IMR-90 (cell line): Measurements from ENCODE around the gene FAF2. TPM values are rescaled to one million over a fixed set of nuclear protein-coding genes. Genes with fewer than 3 reads are reported as not detected.

ENCODE experiments used
- ATAC-seq: fragments of 200-7000 bp; cut with Tn5 transposase; 2 replicates; pipeline ENCODE4 v1.9.1; 2020; ENCODE audit warnings: low read depth, mild to moderate bottlenecking, moderate library complexity
- BruUV-seq: library from RNA; stranded (reverse); fragments of 400-500 nt; replicated peaks from 2 replicates; lab custom pipeline; 2021; lab: Mats Ljungman, UMichigan
- CTCF ChIA-PET: fragments of 300-600 bp; formaldehyde crosslinking; extraction: SDS; loops from one replicate; lab custom pipeline; 2021; ENCODE audit warnings: antibody characterized with exemption; lab: Yijun Ruan, JAX
- POLR2A ChIA-PET: fragments of 300-600 bp; sonication (Branson Sonifier 250); formaldehyde crosslinking; loops from one replicate; lab custom pipeline; 2022; ENCODE audit warnings: antibody characterized with exemption; ENCODE audit not compliant: unreplicated experiment; lab: Charles Lee
- DNase-seq: peaks from one replicate; pipeline ENCODE4 v3.0.0; 2013
- H2AFZ ChIP-seq: replicated peaks from 2 replicates; pipeline ENCODE3; 2013; ENCODE audit warnings: low read length, mild to moderate bottlenecking; ENCODE audit not compliant: poor library complexity
- H2AK5ac ChIP-seq: 2 replicates; pipeline ENCODE4 v1.6.1; 2013; ENCODE audit warnings: low read depth, low read length, inconsistent platforms
- H2AK9ac ChIP-seq: replicated peaks from 2 replicates; pipeline ENCODE3; 2013; ENCODE audit warnings: mild to moderate bottlenecking, low read depth, low read length, moderate library complexity; ENCODE audit not compliant: poor library complexity
- H2BK120ac ChIP-seq: 2 replicates; pipeline ENCODE4 v1.6.1; 2013; ENCODE audit warnings: low read depth, low read length, inconsistent platforms
- H2BK15ac ChIP-seq: 3 replicates; pipeline ENCODE4 v1.6.1; 2013; ENCODE audit warnings: low read depth, low read length, inconsistent platforms
- H2BK20ac ChIP-seq: 2 replicates; pipeline ENCODE4 v1.6.1; 2013; ENCODE audit warnings: low read depth, mild to moderate bottlenecking, inconsistent platforms, low read length, moderate library complexity
- H2BK5ac ChIP-seq: 2 replicates; pipeline ENCODE4 v1.6.1; 2013; ENCODE audit warnings: mild to moderate bottlenecking, low read depth, low read length, inconsistent platforms; ENCODE audit not compliant: poor library complexity, severe bottlenecking
- H3K14ac ChIP-seq: replicated peaks from 2 replicates; pipeline ENCODE4 v1.6.1; 2013; ENCODE audit warnings: low read depth, low read length, inconsistent platforms
- H3K18ac ChIP-seq: 2 replicates; pipeline ENCODE4 v1.6.1; 2013; ENCODE audit warnings: low read depth, low read length, control low read depth
- H3K23ac ChIP-seq: 2 replicates; pipeline ENCODE4 v1.6.1; 2013; ENCODE audit warnings: low read depth, low read length, inconsistent platforms
- H3K27ac ChIP-seq: 2 replicates; pipeline ENCODE4 v1.5.1; 2013; ENCODE audit warnings: mild to moderate bottlenecking, control low read depth, low read length; ENCODE audit not compliant: insufficient read depth
- H3K27me3 ChIP-seq: 2 replicates; pipeline ENCODE4 v1.6.1; 2013; ENCODE audit warnings: low read length; ENCODE audit not compliant: control insufficient read depth, insufficient read depth
- H3K36me3 ChIP-seq: 2 replicates; pipeline ENCODE4 v1.6.1; 2013; ENCODE audit warnings: low read length, mixed read lengths; ENCODE audit not compliant: control insufficient read depth, insufficient read depth
- H3K4ac ChIP-seq: 2 replicates; pipeline ENCODE4 v1.6.1; 2013; ENCODE audit warnings: low read depth, low read length, inconsistent platforms
- H3K4me1 ChIP-seq: 2 replicates; pipeline ENCODE4 v1.6.1; 2013; ENCODE audit warnings: low read length, mixed read lengths; ENCODE audit not compliant: control insufficient read depth, insufficient read depth
- H3K4me2 ChIP-seq: 2 replicates; pipeline ENCODE4 v1.6.1; 2013; ENCODE audit warnings: low read depth, mild to moderate bottlenecking, control low read depth, low read length, moderate library complexity
- H3K4me3 ChIP-seq: 2 replicates; pipeline ENCODE4 v1.5.1; 2013; ENCODE audit warnings: low read depth, mild to moderate bottlenecking, control low read depth, low read length, moderate library complexity; ENCODE audit not compliant: insufficient read depth
- H3K56ac ChIP-seq: 2 replicates; pipeline ENCODE4 v1.6.1; 2013; ENCODE audit warnings: low read length, inconsistent platforms; ENCODE audit not compliant: insufficient read depth; ENCODE audit errors: extremely low read depth
- H3K79me1 ChIP-seq, 2 experiments: 2 replicates each; pipeline ENCODE4 v1.6.1; 2013; ENCODE audit warnings: low read length in 2 of 2, inconsistent platforms in 1 of 2, low read depth in 1 of 2
- H3K9ac ChIP-seq: 2 replicates; pipeline ENCODE4 v1.6.1; 2013; ENCODE audit warnings: low read depth, low read length, control low read depth
- H3K9me1 ChIP-seq: 2 replicates; pipeline ENCODE4 v1.6.1; 2013; ENCODE audit warnings: low read length, inconsistent platforms; ENCODE audit not compliant: insufficient read depth
- H3K9me3 ChIP-seq: 2 replicates; pipeline ENCODE4 v1.6.1; 2013; ENCODE audit warnings: low read length; ENCODE audit not compliant: control insufficient read depth, insufficient read depth
- H4K20me1 ChIP-seq: 2 replicates; pipeline ENCODE4 v1.6.1; 2013; ENCODE audit warnings: low read length, inconsistent platforms; ENCODE audit not compliant: insufficient read depth
- H4K5ac ChIP-seq: 2 replicates; pipeline ENCODE4 v1.6.1; 2013; ENCODE audit warnings: mild to moderate bottlenecking, low read depth, low read length, control low read depth
- H4K8ac ChIP-seq, 2 experiments: 2 replicates each; pipeline ENCODE4 v1.6.1; 2013; ENCODE audit warnings: low read depth in 2 of 2, low read length in 2 of 2, control low read depth in 1 of 2, inconsistent platforms in 1 of 2
- H4K91ac ChIP-seq: 2 replicates; pipeline ENCODE4 v1.6.1; 2013; ENCODE audit warnings: low read depth, low read length, inconsistent platforms; ENCODE audit not compliant: insufficient read depth
- BHLHE40 ChIP-seq: fragments of 150-350 bp; IDR thresholded peaks from 2 replicates; pipeline ENCODE4 v1.6.1; 2016; ENCODE audit warnings: mild to moderate bottlenecking, low read depth, low read length
- CEBPB ChIP-seq: IDR thresholded peaks from 2 replicates; pipeline ENCODE4 v1.6.1; 2012; ENCODE audit warnings: low read depth, low read length, improper control_type of control experiment
- CHD1 ChIP-seq: IDR thresholded peaks from 2 replicates; pipeline ENCODE4 v1.6.1; 2012; ENCODE audit warnings: low read depth, low read length, improper control_type of control experiment
- FOS ChIP-seq: fragments of 150-350 bp; IDR thresholded peaks from 2 replicates; pipeline ENCODE4 v1.6.1; 2016; ENCODE audit warnings: low read depth, low read length
- MXI1 ChIP-seq: IDR thresholded peaks from 2 replicates; pipeline ENCODE4 v1.6.1; 2012; ENCODE audit warnings: low read depth, mild to moderate bottlenecking, low read length, moderate library complexity, borderline replicate concordance
- NFE2L2 ChIP-seq: fragments of 150-350 bp; IDR thresholded peaks from 2 replicates; pipeline ENCODE4 v1.6.1; 2016; ENCODE audit warnings: low read depth, mild to moderate bottlenecking, low read length
- POLR2A ChIP-seq: IDR thresholded peaks from 2 replicates; pipeline ENCODE4 v1.6.1; 2012; ENCODE audit warnings: mild to moderate bottlenecking, low read depth, low read length
- RAD21 ChIP-seq: IDR thresholded peaks from 2 replicates; pipeline ENCODE4 v1.6.1; 2012; ENCODE audit warnings: low read length, improper control_type of control experiment
- RCOR1 ChIP-seq: IDR thresholded peaks from 2 replicates; pipeline ENCODE4 v1.6.1; 2012; ENCODE audit warnings: mild to moderate bottlenecking, low read length, improper control_type of control experiment; ENCODE audit not compliant: insufficient replicate concordance
- RFX5 ChIP-seq: IDR thresholded peaks from 2 replicates; pipeline ENCODE4 v1.8.0; 2012; ENCODE audit warnings: low read depth, mild to moderate bottlenecking, low read length, moderate library complexity
- SMC3 ChIP-seq: fragments of 150-350 bp; IDR thresholded peaks from 2 replicates; pipeline ENCODE4 v1.6.1; 2016; ENCODE audit warnings: low read depth, mild to moderate bottlenecking, antibody characterized with exemption, low read length, moderate library complexity
- WGBS, 2 experiments: methylation state at CpG; one replicate each; pipeline versions ENCODE4 v1.1.5 to v1.1.7; 2013; ENCODE audit warnings: missing lambda C conversion rate in 2 of 2; ENCODE audit not compliant: insufficient read length in 1 of 2; ENCODE audit errors: extremely low coverage in 2 of 2; 5-methylcytosine and 5-hydroxymethylcytosine counted together
- dilution Hi-C: fragments of 300-500 bp; cut with HindIII; formaldehyde crosslinking; loops from one replicate; pipeline ENCODE4 v1.14.3; 2018; ENCODE audit warnings: low sequenced_read_pairs; ENCODE audit not compliant: unreplicated experiment
- in situ Hi-C: fragments of 300-500 bp; cut with MboI; formaldehyde crosslinking; loops from 3 replicates; pipeline ENCODE4 v1.14.3; 2019; ENCODE audit warnings: low sequenced_read_pairs, inconsistent platforms, mixed read lengths
- intact Hi-C: fragments of 100-400 bp; cut with micrococcal nuclease; formaldehyde crosslinking; loops from 2 replicates; pipeline ENCODE4 v1.10.0; 2022
- polyA plus RNA-seq, 3 experiments: library from polyadenylated mRNA; depleted of rRNA; stranded (reverse); fragments of >200 nt; gene quantifications; 2 replicates each; pipeline ENCODE4 v1.2.3, GENCODE V29; 2012; ENCODE audit warnings: low replicate concordance in 1 of 3
- total RNA-seq: library from RNA; depleted of rRNA; stranded (reverse); fragments of >200 nt; gene quantifications from 2 replicates; pipeline ENCODE4 v1.2.3, GENCODE V29; 2012
- TF ChIP-seq, protein P1 (sequence below): conservative IDR thresholded peaks from 2 replicates; pipeline ENCODE4 v1.5.1; 2012; ENCODE audit warnings: mild to moderate bottlenecking, low read depth, low read length, improper control_type of control experiment
- TF ChIP-seq, protein P2 (sequence below): fragments of 150-350 bp; IDR thresholded peaks from 2 replicates; pipeline ENCODE4 v1.6.1; 2017; ENCODE audit warnings: mild to moderate bottlenecking, antibody characterized with exemption, low read length, low read depth
- TF ChIP-seq, protein P3 (sequence below): fragments of 150-350 bp; IDR thresholded peaks from 2 replicates; pipeline ENCODE4 v1.6.1; 2016; ENCODE audit warnings: low read depth, mild to moderate bottlenecking, low read length, moderate library complexity, borderline replicate concordance

The FAF2 gene
- total and polyA plus RNA-seq, 2 of the 4 experiments (the other 2 are of a cell fraction): 32.9 to 47.0 TPM

- Histone ChIP-seq H3K9ac (no peak overlapping the region), H3K4me1 (peaks cover 2% of the 10 kb centered on the region; the same call in 1 of the 2 replicates), H2BK120ac (no peak overlapping the region), H3K23ac (no peak overlapping the region), H2AFZ (no peak overlapping the region), H2BK15ac (no peak overlapping the region), H3K4me2 (no peak overlapping the region), H3K18ac (no peak overlapping the region), H3K56ac (no peak overlapping the region), H2BK20ac (no peak overlapping the region), H3K4me3 (no peak overlapping the region), H3K27me3 (no peaks in the 10 kb centered on the region), H4K20me1 (peaks cover 38% of the 10 kb centered on the region), H3K27ac (no peak overlapping the region), H3K4ac (no peak overlapping the region), H2AK9ac (no peak overlapping the region), H4K8ac (no peak overlapping the region), H3K36me3 (peaks cover 27% of the 10 kb centered on the region), H4K91ac (no peak overlapping the region), H4K5ac (no peak overlapping the region), H3K9me3 (no peaks in the 10 kb centered on the region), H3K14ac (no peak overlapping the region), H2AK5ac (no peak overlapping the region), H3K9me1 (peaks cover 16% of the 10 kb centered on the region), H2BK5ac (no peak overlapping the region), H3K79me1 (peaks cover 22 to 50% of the 10 kb centered on the region in 2 experiments)
- DNase-seq (no peak), ATAC-seq (no peak)
- ChIA-PET POLR2A (no interaction called here), CTCF (no interaction called here)
- in situ Hi-C loops (no loop called here), intact Hi-C loops (loop anchor here (10.0 kb wide), 1 partner anchor 235 kb away; the partner anchor contains the start of gene TSPAN17), dilution Hi-C loops (no loop called here)
- TF ChIP-seq SMC3: no peak
- TF ChIP-seq, protein P1, sequence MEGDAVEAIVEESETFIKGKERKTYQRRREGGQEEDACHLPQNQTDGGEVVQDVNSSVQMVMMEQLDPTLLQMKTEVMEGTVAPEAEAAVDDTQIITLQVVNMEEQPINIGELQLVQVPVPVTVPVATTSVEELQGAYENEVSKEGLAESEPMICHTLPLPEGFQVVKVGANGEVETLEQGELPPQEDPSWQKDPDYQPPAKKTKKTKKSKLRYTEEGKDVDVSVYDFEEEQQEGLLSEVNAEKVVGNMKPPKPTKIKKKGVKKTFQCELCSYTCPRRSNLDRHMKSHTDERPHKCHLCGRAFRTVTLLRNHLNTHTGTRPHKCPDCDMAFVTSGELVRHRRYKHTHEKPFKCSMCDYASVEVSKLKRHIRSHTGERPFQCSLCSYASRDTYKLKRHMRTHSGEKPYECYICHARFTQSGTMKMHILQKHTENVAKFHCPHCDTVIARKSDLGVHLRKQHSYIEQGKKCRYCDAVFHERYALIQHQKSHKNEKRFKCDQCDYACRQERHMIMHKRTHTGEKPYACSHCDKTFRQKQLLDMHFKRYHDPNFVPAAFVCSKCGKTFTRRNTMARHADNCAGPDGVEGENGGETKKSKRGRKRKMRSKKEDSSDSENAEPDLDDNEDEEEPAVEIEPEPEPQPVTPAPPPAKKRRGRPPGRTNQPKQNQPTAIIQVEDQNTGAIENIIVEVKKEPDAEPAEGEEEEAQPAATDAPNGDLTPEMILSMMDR: no peak
- no peak for TF ChIP-seq RAD21
- no peak for TF ChIP-seq BHLHE40
- no peak for TF ChIP-seq POLR2A
- no peak for TF ChIP-seq NFE2L2
- no peak for TF ChIP-seq CEBPB
- TF ChIP-seq CHD1: no peak
- no peak for TF ChIP-seq RCOR1
- TF ChIP-seq, protein P2, sequence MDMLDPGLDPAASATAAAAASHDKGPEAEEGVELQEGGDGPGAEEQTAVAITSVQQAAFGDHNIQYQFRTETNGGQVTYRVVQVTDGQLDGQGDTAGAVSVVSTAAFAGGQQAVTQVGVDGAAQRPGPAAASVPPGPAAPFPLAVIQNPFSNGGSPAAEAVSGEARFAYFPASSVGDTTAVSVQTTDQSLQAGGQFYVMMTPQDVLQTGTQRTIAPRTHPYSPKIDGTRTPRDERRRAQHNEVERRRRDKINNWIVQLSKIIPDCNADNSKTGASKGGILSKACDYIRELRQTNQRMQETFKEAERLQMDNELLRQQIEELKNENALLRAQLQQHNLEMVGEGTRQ: no peak
- TF ChIP-seq, protein P3, sequence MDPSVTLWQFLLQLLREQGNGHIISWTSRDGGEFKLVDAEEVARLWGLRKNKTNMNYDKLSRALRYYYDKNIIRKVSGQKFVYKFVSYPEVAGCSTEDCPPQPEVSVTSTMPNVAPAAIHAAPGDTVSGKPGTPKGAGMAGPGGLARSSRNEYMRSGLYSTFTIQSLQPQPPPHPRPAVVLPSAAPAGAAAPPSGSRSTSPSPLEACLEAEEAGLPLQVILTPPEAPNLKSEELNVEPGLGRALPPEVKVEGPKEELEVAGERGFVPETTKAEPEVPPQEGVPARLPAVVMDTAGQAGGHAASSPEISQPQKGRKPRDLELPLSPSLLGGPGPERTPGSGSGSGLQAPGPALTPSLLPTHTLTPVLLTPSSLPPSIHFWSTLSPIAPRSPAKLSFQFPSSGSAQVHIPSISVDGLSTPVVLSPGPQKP: no peak
- no peak for TF ChIP-seq MXI1
- no peak for TF ChIP-seq FOS
- no peak for TF ChIP-seq RFX5
- no TSS peak for BruUV-seq
- no CpG with 5 or more reads among the region's 4 CpGs for WGBS, 2 experiments
Measured at GRCh38 chr5:176409765-176410164, 38.4 kb upstream of the FAF2 start.
